ENCODE measurements around the gene PGC. TPM values are rescaled to one million over a fixed set of nuclear protein-coding genes. Genes with fewer than 3 reads are reported as not detected.

The PGC gene
- total and polyA plus RNA-seq, 9 donors: 0.53 to 0.94 (median 0.81) TPM; not detected in 6

DNA sequence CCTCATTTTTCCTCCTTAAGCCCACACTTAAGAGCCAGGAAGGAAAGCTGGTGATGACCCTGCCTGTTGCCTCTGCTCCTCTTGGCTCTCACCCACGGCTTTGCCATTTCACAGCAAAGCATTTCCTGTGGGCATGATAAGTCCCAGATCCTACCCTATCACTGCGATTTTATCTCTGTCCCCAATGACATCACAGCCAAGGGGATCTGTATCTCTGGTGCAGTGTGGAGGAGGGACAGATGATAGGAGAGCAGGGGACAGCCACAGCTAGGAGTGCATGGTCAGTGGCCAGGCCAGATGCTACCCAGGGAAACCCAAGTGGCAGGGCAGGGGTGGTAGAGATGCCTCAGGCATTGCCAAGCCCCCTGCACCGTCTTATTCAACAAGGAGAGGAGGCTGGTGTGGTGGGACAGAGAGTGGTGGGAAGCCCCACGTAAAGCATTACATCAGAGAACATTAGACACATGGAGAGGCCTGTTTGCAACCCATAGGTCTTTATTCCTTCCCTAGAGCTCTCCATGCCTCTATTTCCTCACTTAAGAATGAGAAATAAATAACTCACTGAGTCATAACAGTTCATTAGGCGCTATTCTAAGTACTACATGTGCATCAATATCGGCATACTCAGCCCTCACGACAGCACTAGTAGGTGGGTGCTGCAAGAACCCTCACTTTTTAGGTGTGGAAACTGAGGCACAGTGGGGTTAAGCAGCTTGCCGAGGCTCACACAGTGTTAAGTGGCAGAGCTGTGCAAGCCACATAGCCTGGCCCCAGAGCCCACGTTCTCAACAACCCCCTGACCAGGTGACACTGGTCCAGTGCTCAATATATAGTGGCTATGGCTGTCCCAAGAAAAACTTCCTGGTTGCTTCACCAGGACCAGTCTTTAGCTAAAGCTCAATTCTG, 16.4 kb downstream of the PGC start:
- Histone ChIP-seq H3K4me3 (no peak overlapping the region), H3K27ac (no peak overlapping the region), H3K36me3 (no peaks in the 10 kb centered on the region), H3K27me3 (no peaks in the 10 kb centered on the region), H3K4me1 (ENCODE audit: insufficient read depth) (peaks cover 3% of the 10 kb centered on the region), H3K9me3 (no peaks in the 10 kb centered on the region)
- TF ChIP-seq, protein P1, sequence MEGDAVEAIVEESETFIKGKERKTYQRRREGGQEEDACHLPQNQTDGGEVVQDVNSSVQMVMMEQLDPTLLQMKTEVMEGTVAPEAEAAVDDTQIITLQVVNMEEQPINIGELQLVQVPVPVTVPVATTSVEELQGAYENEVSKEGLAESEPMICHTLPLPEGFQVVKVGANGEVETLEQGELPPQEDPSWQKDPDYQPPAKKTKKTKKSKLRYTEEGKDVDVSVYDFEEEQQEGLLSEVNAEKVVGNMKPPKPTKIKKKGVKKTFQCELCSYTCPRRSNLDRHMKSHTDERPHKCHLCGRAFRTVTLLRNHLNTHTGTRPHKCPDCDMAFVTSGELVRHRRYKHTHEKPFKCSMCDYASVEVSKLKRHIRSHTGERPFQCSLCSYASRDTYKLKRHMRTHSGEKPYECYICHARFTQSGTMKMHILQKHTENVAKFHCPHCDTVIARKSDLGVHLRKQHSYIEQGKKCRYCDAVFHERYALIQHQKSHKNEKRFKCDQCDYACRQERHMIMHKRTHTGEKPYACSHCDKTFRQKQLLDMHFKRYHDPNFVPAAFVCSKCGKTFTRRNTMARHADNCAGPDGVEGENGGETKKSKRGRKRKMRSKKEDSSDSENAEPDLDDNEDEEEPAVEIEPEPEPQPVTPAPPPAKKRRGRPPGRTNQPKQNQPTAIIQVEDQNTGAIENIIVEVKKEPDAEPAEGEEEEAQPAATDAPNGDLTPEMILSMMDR (IDR thresholded peaks at IDR 0.05): no peak
- TF ChIP-seq POLR2A (IDR thresholded peaks at IDR 0.05) (no peak), EP300 (IDR thresholded peaks at IDR 0.05) (no peak)
- DNase-seq: no peak
- WGBS, 3 donors: 66 to 83% (median 77%) methylated on average over 9 of the region's 9 CpGs
- intact Hi-C loops (cut with DNase I): no loop called here

GRCh38 chr6:41729624-41730023, 17.6 kb downstream of the PGC start:
- DNase-seq: no peak
- 91 to 95% (median 95%) methylated on average over 7 of the region's 7 CpGs for WGBS, 3 donors
- Histone ChIP-seq H3K9me3 (no peaks in the 10 kb centered on the region), H3K27ac (no peak overlapping the region), H3K27me3 (no peaks in the 10 kb centered on the region), H3K36me3 (no peaks in the 10 kb centered on the region), H3K4me3 (no peak overlapping the region), H3K4me1 (ENCODE audit: insufficient read depth) (peaks cover 3% of the 10 kb centered on the region)
- intact Hi-C loops (cut with DNase I): no loop called here
- TF ChIP-seq POLR2A (IDR thresholded peaks at IDR 0.05) (no peak), EP300 (IDR thresholded peaks at IDR 0.05) (no peak)
- TF ChIP-seq, protein P1 (IDR thresholded peaks at IDR 0.05): no peak

DNA sequence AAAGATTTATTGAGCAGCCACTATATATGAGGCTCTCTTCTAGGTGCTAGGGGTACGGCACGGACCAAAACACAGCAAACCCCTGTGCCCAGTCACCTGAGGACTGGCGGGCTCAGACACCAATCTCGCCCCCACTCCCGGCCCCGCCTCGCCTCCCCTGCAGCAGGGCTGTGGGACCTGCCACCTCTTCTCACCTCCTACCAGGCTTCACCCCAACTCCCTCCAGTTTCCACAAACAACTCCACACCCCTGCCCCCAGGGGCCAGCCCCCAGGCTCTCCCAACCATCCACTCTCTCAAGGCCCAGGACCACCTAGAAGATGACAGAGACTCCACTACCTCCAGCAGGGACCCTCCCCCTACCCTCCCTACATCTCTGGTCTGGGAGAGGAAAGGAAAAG, 18.2 kb downstream of the PGC start:
- H3K27ac ChIP-seq: no peak overlapping the region
- no peaks in the 10 kb centered on the region for H3K9me3 ChIP-seq
- DNase-seq: no peak
- 94 to 97% (median 94%) methylated on average over 7 of the region's 7 CpGs for WGBS, 3 donors
- TF ChIP-seq POLR2A (IDR thresholded peaks at IDR 0.05): no peak
- TF ChIP-seq EP300 (IDR thresholded peaks at IDR 0.05): no peak
- TF ChIP-seq, protein P1 (IDR thresholded peaks at IDR 0.05): no peak
- peaks cover 3% of the 10 kb centered on the region for H3K4me1 ChIP-seq (ENCODE audit: insufficient read depth)
- intact Hi-C loops (cut with DNase I): no loop called here
- no peaks in the 10 kb centered on the region for H3K36me3 ChIP-seq
- no peaks in the 10 kb centered on the region for H3K27me3 ChIP-seq
- no peak overlapping the region for H3K4me3 ChIP-seq

DNA sequence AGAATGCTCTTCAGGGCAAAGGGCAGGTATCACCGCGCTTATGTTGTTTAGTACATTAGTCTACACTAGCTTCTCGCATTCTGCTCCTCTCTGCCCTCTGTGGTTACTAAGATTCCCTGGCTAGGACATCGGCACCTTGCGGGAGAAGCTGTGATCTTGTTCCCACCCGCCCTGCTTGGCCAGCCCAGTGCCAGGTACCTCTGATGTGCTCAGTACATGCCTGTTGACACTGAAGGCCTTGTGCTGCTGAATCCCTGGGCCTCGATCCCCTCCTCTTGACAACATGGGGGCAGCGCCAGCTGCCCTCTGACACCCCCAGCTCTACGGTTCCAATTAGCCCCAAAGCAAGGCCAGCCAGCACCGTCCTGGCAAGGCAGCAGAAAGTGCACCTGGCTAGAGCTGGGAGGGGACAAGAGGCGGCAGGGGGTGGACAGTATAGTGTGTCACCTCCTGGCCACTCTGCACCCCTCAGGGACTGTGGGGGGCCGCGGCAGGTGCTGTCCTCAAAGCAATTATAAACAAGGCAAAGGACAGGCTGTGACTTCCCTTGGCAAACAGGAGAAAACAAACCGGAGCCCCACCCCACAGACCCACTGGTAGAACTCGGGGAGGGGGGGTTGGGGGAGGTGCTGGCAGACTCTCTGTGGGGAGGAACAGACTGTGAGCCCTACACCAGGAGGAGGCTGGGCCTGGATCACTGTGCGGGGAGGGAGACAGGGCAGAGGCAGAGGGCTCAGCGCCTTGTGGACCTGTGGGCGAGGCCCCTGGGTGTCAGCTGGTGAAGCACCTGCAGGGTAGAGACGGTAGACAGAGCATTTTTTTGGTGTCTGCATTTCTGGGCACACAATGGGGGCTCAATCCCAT, 18.9 kb downstream of the PGC start:
- TF ChIP-seq, protein P1 (IDR thresholded peaks at IDR 0.05): no peak
- TF ChIP-seq POLR2A (IDR thresholded peaks at IDR 0.05): no peak
- TF ChIP-seq EP300 (IDR thresholded peaks at IDR 0.05): no peak
- intact Hi-C loops (cut with DNase I): no loop called here
- Histone ChIP-seq H3K27me3 (no peaks in the 10 kb centered on the region), H3K4me1 (ENCODE audit: insufficient read depth) (no peaks in the 10 kb centered on the region), H3K9me3 (no peaks in the 10 kb centered on the region), H3K36me3 (no peaks in the 10 kb centered on the region), H3K27ac (no peak overlapping the region), H3K4me3 (no peak overlapping the region)
- 79 to 84% (median 81%) methylated on average over 19 of the region's 19 CpGs for WGBS, 3 donors
- no peak for DNase-seq

All from ovary (tissue), 9 donors.